ENCODE data around the gene GFOD1. TPM values are rescaled to one million over a fixed set of nuclear protein-coding genes. Genes with fewer than 3 reads are reported as not detected.
A peak's percentile ranks its signal among the peaks of the same experiment; 100 is the strongest.

The GFOD1 gene
- total RNA-seq, 6 experiments from 2014 or later, result 2.3 to 4.7 (median 2.9) TPM

DNA sequence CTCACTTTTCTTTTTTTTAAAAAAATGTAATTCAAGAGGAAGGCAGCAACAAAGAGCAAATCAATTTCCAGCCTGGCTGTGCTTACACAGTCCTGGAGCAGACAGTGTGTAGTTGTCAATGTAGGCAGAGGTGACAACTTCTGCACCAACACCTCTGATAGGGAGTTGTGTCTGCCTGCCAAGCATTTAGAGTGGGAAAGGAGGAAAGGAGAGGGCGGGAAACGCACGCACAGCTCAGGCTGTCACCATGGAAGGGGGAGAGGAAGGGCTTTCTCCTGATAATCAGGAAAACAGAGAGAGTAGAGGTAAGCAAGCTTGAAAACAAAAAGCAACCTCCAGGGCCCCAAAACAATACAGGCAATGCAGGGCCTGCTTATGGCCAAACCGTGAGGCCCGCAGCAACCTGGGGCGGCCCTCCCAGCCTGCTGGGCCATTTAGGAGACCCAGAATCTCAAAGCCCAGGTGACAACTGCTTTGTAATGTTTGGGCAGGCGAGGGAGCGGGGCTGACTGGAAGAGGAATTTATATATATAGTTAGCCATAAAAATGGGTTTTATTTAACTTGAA is 41.5 kb upstream of the GFOD1 start:
- Mint-ChIP-seq H3K4me3 (no peak overlapping the region), H3K36me3 (ENCODE audit: low read depth) (no peaks in the 10 kb centered on the region), H3K4me1 (ENCODE audit: low read depth) (0 out of 2 replicates have a peak, but pooled peaks cover 6% of the 10 kb centered on the region), H3K27me3 (ENCODE audit: insufficient read depth) (peaks cover 17% of the 10 kb centered on the region), H3K27ac (no peak overlapping the region), H3K9me3 (no peaks in the 10 kb centered on the region)
- TF ChIP-seq, protein P1, sequence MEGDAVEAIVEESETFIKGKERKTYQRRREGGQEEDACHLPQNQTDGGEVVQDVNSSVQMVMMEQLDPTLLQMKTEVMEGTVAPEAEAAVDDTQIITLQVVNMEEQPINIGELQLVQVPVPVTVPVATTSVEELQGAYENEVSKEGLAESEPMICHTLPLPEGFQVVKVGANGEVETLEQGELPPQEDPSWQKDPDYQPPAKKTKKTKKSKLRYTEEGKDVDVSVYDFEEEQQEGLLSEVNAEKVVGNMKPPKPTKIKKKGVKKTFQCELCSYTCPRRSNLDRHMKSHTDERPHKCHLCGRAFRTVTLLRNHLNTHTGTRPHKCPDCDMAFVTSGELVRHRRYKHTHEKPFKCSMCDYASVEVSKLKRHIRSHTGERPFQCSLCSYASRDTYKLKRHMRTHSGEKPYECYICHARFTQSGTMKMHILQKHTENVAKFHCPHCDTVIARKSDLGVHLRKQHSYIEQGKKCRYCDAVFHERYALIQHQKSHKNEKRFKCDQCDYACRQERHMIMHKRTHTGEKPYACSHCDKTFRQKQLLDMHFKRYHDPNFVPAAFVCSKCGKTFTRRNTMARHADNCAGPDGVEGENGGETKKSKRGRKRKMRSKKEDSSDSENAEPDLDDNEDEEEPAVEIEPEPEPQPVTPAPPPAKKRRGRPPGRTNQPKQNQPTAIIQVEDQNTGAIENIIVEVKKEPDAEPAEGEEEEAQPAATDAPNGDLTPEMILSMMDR (IDR thresholded peaks at IDR 0.05), result no peak
- DNase-seq, result no peak

DNA sequence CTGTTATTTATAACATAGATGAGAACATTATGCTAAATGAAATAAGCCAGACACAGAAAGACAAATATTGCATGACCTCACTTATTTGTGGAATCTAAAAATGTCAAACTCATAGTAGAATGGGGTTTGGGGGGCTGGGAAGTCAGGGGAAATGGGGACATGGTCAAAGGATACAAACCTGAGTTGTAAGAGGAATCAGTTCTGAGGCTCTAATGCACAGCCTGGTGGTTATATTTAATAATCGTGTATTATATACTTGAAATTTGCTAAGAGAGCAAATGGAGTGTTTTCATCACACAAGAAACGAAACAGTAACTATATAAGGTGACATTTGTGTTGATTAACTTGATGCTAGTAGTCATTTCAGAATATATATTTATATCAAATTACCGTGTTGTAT is 40.8 kb upstream of the GFOD1 start:
- Mint-ChIP-seq H3K27ac (no peak overlapping the region), H3K4me1 (ENCODE audit: low read depth) (0 out of 2 replicates have a peak, but pooled peaks cover 6% of the 10 kb centered on the region), H3K27me3 (ENCODE audit: insufficient read depth) (peaks cover 12% of the 10 kb centered on the region), H3K9me3 (no peaks in the 10 kb centered on the region), H3K4me3 (no peak overlapping the region), H3K36me3 (ENCODE audit: low read depth) (no peaks in the 10 kb centered on the region)
- DNase-seq, result no peak
- TF ChIP-seq, protein P1 (IDR thresholded peaks at IDR 0.05), result peak; percentile 26; the same call in 1 of the 2 replicates

DNA sequence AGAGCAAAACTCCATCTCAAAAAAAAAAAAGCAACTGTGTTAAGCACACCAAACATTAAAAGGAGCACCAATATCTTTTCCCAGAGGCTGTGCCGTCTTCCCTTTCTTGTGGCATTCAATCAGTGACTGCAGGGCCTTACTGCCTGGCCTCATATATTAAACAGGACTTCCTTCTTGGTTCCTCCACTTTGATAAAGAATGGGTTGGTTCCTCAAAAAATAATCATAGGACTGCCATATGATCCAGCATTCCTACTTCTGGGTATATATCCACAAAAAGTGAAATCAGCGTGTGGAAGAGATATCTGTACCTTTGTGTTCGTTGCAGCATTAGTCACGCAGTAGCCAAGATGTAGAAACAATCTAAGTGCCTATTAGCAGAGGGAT is 40.3 kb upstream of the GFOD1 start:
- no peaks in the 10 kb centered on the region for H3K9me3 Mint-ChIP-seq
- DNase-seq, result no peak
- TF ChIP-seq, protein P1 (IDR thresholded peaks at IDR 0.05), result no peak
- 0 out of 2 replicates have a peak, but pooled peaks cover 6% of the 10 kb centered on the region for H3K4me1 Mint-ChIP-seq (ENCODE audit: low read depth)
- no peak overlapping the region for H3K4me3 Mint-ChIP-seq
- no peak overlapping the region for H3K27ac Mint-ChIP-seq
- peaks cover 11% of the 10 kb centered on the region for H3K27me3 Mint-ChIP-seq (ENCODE audit: insufficient read depth)
- no peaks in the 10 kb centered on the region for H3K36me3 Mint-ChIP-seq (ENCODE audit: low read depth)

DNA sequence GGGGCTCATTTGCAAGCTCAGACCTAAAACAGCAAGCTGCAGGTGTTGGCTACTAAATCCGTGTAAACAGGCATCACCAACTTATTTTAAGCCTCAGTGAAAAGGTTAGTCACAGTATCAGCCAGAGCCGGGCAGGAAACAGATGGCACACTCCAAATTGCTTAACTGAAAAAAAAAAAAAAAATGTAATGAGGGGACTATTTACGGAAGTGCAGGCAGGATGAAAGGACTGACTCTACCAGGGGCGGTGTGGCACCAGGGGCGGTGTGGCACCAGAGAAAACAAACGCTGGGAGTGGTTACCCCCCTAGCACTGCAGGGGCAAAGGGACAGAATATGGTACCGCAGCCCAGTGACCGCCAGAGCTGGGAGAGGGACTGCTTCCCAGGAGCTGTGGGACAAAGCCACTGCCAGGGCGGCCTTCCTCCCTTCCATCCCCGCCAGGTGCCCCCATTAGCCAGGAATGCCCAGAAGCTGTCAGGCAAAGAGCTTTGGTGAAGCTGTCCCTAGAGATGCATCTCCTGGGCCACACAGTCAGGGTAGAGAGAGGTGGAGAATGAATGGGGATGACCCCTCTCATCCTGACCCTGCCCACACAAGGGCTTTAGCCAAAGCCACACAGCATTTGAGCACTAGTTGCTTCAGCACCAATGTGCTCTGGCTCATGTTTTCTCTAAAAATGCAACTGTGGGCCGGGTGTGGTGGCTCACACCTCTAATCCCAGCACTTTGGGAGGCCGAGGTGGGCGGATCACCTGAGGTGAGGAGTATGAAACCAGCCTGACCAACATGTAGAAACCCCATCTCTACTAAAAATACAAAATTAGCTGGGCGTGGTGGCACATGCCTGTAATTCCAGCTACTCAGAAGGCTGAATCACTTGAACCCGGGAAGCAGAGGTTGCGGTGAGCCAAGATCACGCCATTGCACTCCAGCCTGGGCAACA is 39.6 kb upstream of the GFOD1 start:
- Mint-ChIP-seq H3K9me3 (no peaks in the 10 kb centered on the region), H3K36me3 (ENCODE audit: low read depth) (no peaks in the 10 kb centered on the region), H3K27ac (no peak overlapping the region), H3K4me3 (no peak overlapping the region), H3K27me3 (ENCODE audit: insufficient read depth) (peaks cover 11% of the 10 kb centered on the region), H3K4me1 (ENCODE audit: low read depth) (0 out of 2 replicates have a peak, but pooled peaks cover 6% of the 10 kb centered on the region)
- DNase-seq, result no peak
- TF ChIP-seq, protein P1 (IDR thresholded peaks at IDR 0.05), result no peak

DNA sequence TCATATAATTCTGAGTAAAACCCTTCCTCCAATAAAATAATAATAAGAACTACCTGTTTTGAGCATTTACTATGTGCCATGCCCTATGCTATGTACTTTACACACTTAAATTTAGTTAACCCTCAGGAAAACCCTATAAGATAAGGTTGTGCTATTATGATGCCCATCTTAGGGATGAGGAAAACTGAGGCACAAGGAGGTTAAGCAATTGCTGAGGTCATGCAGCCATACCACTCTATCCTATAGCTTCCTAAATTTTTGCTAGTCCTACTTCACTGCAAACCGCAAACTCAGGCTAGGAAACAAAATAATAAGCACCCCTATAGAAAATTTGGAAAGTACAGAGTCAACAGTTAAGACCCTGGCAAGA is 38.9 kb upstream of the GFOD1 start:
- H3K27me3 Mint-ChIP-seq (ENCODE audit: insufficient read depth), result peaks cover 12% of the 10 kb centered on the region
- H3K9me3 Mint-ChIP-seq, result no peaks in the 10 kb centered on the region
- H3K36me3 Mint-ChIP-seq (ENCODE audit: low read depth), result no peaks in the 10 kb centered on the region
- H3K4me1 Mint-ChIP-seq (ENCODE audit: low read depth), result 0 out of 2 replicates have a peak, but pooled peaks cover 6% of the 10 kb centered on the region
- TF ChIP-seq, protein P1 (IDR thresholded peaks at IDR 0.05), result no peak
- no peak overlapping the region for H3K4me3 Mint-ChIP-seq
- H3K27ac Mint-ChIP-seq, result no peak overlapping the region
- DNase-seq, result no peak
